Activated CD4-positive, alpha-beta memory T cell treated with anti-CD3 and anti-CD28 coated beads for 36 hours (primary cell): ENCODE data around the gene DZANK1. TPM values are rescaled to one million over a fixed set of nuclear protein-coding genes. Genes with fewer than 3 reads are reported as not detected.
"Not testable (repeated sequence)": the region's sequence is repeated elsewhere in the genome, so short reads cannot be mapped to it uniquely, and the experiment has no call there.

Experiments
- CTCF ChIA-PET: fragments of 350-600 bp; sonication (Branson Sonifier 250); formaldehyde crosslinking; loops from one replicate; lab custom pipeline; 2021; ENCODE audit warnings: antibody characterized with exemption, inconsistent platforms; lab: Charles Lee
- POLR2A ChIA-PET: fragments of 350-600 bp; sonication (Branson Sonifier 250); formaldehyde crosslinking; loops from one replicate; lab custom pipeline; 2021; ENCODE audit warnings: antibody characterized with exemption; lab: Charles Lee
- DNase-seq: peaks from one replicate; pipeline ENCODE4 v3.0.0-alpha.2; 2020
- H3K27ac Mint-ChIP-seq: one replicate; pipeline ENCODE4 v1.8.0; 2021; ENCODE audit warnings: mixed read lengths
- H3K27me3 Mint-ChIP-seq: one replicate; pipeline ENCODE4 v1.8.0; 2021; ENCODE audit warnings: mixed read lengths
- H3K36me3 Mint-ChIP-seq: one replicate; pipeline ENCODE4 v1.8.0; 2021; ENCODE audit warnings: mixed read lengths
- H3K4me1 Mint-ChIP-seq: one replicate; pipeline ENCODE4 v1.8.0; 2021; ENCODE audit warnings: low read depth, mixed read lengths
- H3K4me3 Mint-ChIP-seq: one replicate; pipeline ENCODE4 v1.8.0; 2021; ENCODE audit warnings: mild to moderate bottlenecking, mixed read lengths
- H3K9me3 Mint-ChIP-seq: one replicate; pipeline ENCODE4 v1.8.0; 2021; ENCODE audit warnings: mixed read lengths
- intact Hi-C: fragments of 100-400 bp; cut with micrococcal nuclease; formaldehyde crosslinking; loops from one replicate; pipeline ENCODE4 v1.15.1; 2023
- total RNA-seq, 2 experiments: library from RNA; stranded (reverse); gene quantifications; one replicate each; pipeline ENCODE4 v1.2.3, GENCODE V29; 2021

Gene DZANK1
- total RNA-seq, 2 experiments from 2014 or later: 1.4 to 1.6 TPM

GRCh38 chr20:18401305-18401704, 65.5 kb downstream of the DZANK1 start:
- Mint-ChIP-seq H3K36me3 (peaks cover 17% of the 10 kb centered on the region), H3K9me3 (no peaks in the 10 kb centered on the region), H3K27ac (no peak overlapping the region), H3K4me1 (no peaks in the 10 kb centered on the region), H3K27me3 (no peaks in the 10 kb centered on the region), H3K4me3 (no peak overlapping the region)
- intact Hi-C loops: no loop called here
- CTCF ChIA-PET: no interaction called here
- POLR2A ChIA-PET: no interaction called here
- no peak for DNase-seq

- no peaks in the 10 kb centered on the region for H3K27me3 Mint-ChIP-seq
- no peak overlapping the region for H3K4me3 Mint-ChIP-seq
- DNase-seq: no peak
- H3K27ac Mint-ChIP-seq: no peak overlapping the region
- intact Hi-C loops: no loop called here
- no peaks in the 10 kb centered on the region for H3K9me3 Mint-ChIP-seq
- ChIA-PET POLR2A (interaction anchor here (0.6 kb wide), 1 partner anchor 253 kb away, joined by 3 read pairs; no protein-coding TSS in a partner anchor), CTCF (no interaction called here)
- peaks cover 17% of the 10 kb centered on the region for H3K36me3 Mint-ChIP-seq
- H3K4me1 Mint-ChIP-seq: no peaks in the 10 kb centered on the region
Observed at GRCh38 chr20:18400460-18400859, 66.4 kb downstream of the DZANK1 start.

GRCh38 chr20:18398713-18399112, 68.1 kb downstream of the DZANK1 start:
- H3K27me3 Mint-ChIP-seq, H3K9me3 Mint-ChIP-seq, DNase-seq, POLR2A ChIA-PET, H3K4me3 Mint-ChIP-seq, H3K4me1 Mint-ChIP-seq, intact Hi-C loops, H3K27ac Mint-ChIP-seq: not testable (repeated sequence)
- peaks cover 12% of the 10 kb centered on the region for H3K36me3 Mint-ChIP-seq
- CTCF ChIA-PET: interaction anchor here (1.0 kb wide), 1 partner anchor 15 kb away, joined by 4 read pairs; no protein-coding TSS in a partner anchor

GRCh38 chr20:18397030-18397429, 69.8 kb downstream of the DZANK1 start:
- ChIA-PET POLR2A (interaction anchor here (0.9 kb wide), 1 partner anchor 31 kb away, joined by 5 read pairs; no protein-coding TSS in a partner anchor), CTCF (no interaction called here)
- H3K9me3 Mint-ChIP-seq: no peaks in the 10 kb centered on the region
- DNase-seq: no peak
- no peaks in the 10 kb centered on the region for H3K27me3 Mint-ChIP-seq
- intact Hi-C loops: no loop called here
- no peak overlapping the region for H3K4me3 Mint-ChIP-seq
- H3K27ac Mint-ChIP-seq: no peak overlapping the region
- H3K4me1 Mint-ChIP-seq: no peaks in the 10 kb centered on the region
- H3K36me3 Mint-ChIP-seq: peaks cover 6% of the 10 kb centered on the region

GRCh38 chr20:18395544-18395943, 71.3 kb downstream of the DZANK1 start:
- no peaks in the 10 kb centered on the region for H3K9me3 Mint-ChIP-seq
- no peaks in the 10 kb centered on the region for H3K27me3 Mint-ChIP-seq
- H3K27ac Mint-ChIP-seq: no peak overlapping the region
- H3K4me3 Mint-ChIP-seq: no peak overlapping the region
- ChIA-PET POLR2A (no interaction called here), CTCF (no interaction called here)
- H3K4me1 Mint-ChIP-seq: no peaks in the 10 kb centered on the region
- no peak for DNase-seq
- intact Hi-C loops: no loop called here
- H3K36me3 Mint-ChIP-seq: peaks cover 3% of the 10 kb centered on the region

- ChIA-PET POLR2A (no interaction called here), CTCF (no interaction called here)
- Mint-ChIP-seq H3K9me3 (no peaks in the 10 kb centered on the region), H3K27me3 (no peaks in the 10 kb centered on the region), H3K36me3 (peaks cover 3% of the 10 kb centered on the region), H3K4me3 (no peak overlapping the region), H3K27ac (no peak overlapping the region), H3K4me1 (no peaks in the 10 kb centered on the region)
- intact Hi-C loops: no loop called here
- DNase-seq: no peak
Observed at GRCh38 chr20:18394363-18394762, 72.5 kb downstream of the DZANK1 start.

GRCh38 chr20:18391686-18392085, 75.1 kb downstream of the DZANK1 start:
- H3K4me3 Mint-ChIP-seq: no peak overlapping the region
- peaks cover 5% of the 10 kb centered on the region for H3K36me3 Mint-ChIP-seq
- DNase-seq: no peak
- CTCF ChIA-PET: no interaction called here
- H3K9me3 Mint-ChIP-seq: no peaks in the 10 kb centered on the region
- POLR2A ChIA-PET: no interaction called here
- intact Hi-C loops: no loop called here
- H3K27ac Mint-ChIP-seq: no peak overlapping the region
- no peaks in the 10 kb centered on the region for H3K4me1 Mint-ChIP-seq
- no peaks in the 10 kb centered on the region for H3K27me3 Mint-ChIP-seq

- no peak overlapping the region for H3K27ac Mint-ChIP-seq
- no peak overlapping the region for H3K4me3 Mint-ChIP-seq
- DNase-seq: no peak
- intact Hi-C loops: no loop called here
- ChIA-PET CTCF (no interaction called here), POLR2A (no interaction called here)
- peaks cover 5% of the 10 kb centered on the region for H3K36me3 Mint-ChIP-seq
- no peaks in the 10 kb centered on the region for H3K27me3 Mint-ChIP-seq
- no peaks in the 10 kb centered on the region for H3K4me1 Mint-ChIP-seq
- H3K9me3 Mint-ChIP-seq: no peaks in the 10 kb centered on the region
Observed at GRCh38 chr20:18390201-18390600, 76.6 kb downstream of the DZANK1 start.

- Mint-ChIP-seq H3K4me3 (no peak overlapping the region), H3K4me1 (no peaks in the 10 kb centered on the region), H3K27me3 (no peaks in the 10 kb centered on the region), H3K9me3 (no peaks in the 10 kb centered on the region), H3K36me3 (peaks cover 5% of the 10 kb centered on the region), H3K27ac (no peak overlapping the region)
- no peak for DNase-seq
- CTCF ChIA-PET: no interaction called here
- POLR2A ChIA-PET: no interaction called here
- intact Hi-C loops: no loop called here
Observed at GRCh38 chr20:18388860-18389259, 78.0 kb downstream of the DZANK1 start.

GRCh38 chr20:18380908-18381529, 85.8 kb downstream of the DZANK1 start:
- DNase-seq: no peak
- ChIA-PET POLR2A (no interaction called here), CTCF (no interaction called here)
- Mint-ChIP-seq H3K4me3 (no peak overlapping the region), H3K4me1 (no peaks in the 10 kb centered on the region), H3K27me3 (no peaks in the 10 kb centered on the region), H3K9me3 (no peaks in the 10 kb centered on the region), H3K36me3 (no peaks in the 10 kb centered on the region), H3K27ac (no peak overlapping the region)
- intact Hi-C loops: no loop called here

GRCh38 chr20:18377896-18378481, 88.8 kb downstream of the DZANK1 start:
- Mint-ChIP-seq H3K27ac (no peak overlapping the region), H3K4me1 (no peaks in the 10 kb centered on the region), H3K4me3 (no peak overlapping the region), H3K36me3 (no peaks in the 10 kb centered on the region), H3K9me3 (no peaks in the 10 kb centered on the region), H3K27me3 (no peaks in the 10 kb centered on the region)
- ChIA-PET POLR2A (no interaction called here), CTCF (no interaction called here)
- intact Hi-C loops: no loop called here
- no peak for DNase-seq

GRCh38 chr20:18375551-18375950, 91.3 kb downstream of the DZANK1 start:
- CTCF ChIA-PET, H3K27me3 Mint-ChIP-seq, DNase-seq, H3K36me3 Mint-ChIP-seq, intact Hi-C loops, H3K9me3 Mint-ChIP-seq, H3K4me3 Mint-ChIP-seq, H3K27ac Mint-ChIP-seq, H3K4me1 Mint-ChIP-seq, POLR2A ChIA-PET: not testable (repeated sequence)

- Mint-ChIP-seq H3K9me3 (no peaks in the 10 kb centered on the region), H3K27me3 (peaks cover 3% of the 10 kb centered on the region), H3K4me1 (no peaks in the 10 kb centered on the region), H3K4me3 (no peak overlapping the region), H3K36me3 (no peaks in the 10 kb centered on the region), H3K27ac (no peak overlapping the region)
- intact Hi-C loops: no loop called here
- CTCF ChIA-PET: no interaction called here
- DNase-seq: no peak
- POLR2A ChIA-PET: no interaction called here
Observed at GRCh38 chr20:18372296-18372695, 94.5 kb downstream of the DZANK1 start.
